ENCODE results near the gene AKR1C3. TPM values are rescaled to one million over a fixed set of nuclear protein-coding genes. Genes with fewer than 3 reads are reported as not detected.

AKR1C3 gene
- polyA plus RNA-seq, 1 experiment: 0.26 TPM

DNA sequence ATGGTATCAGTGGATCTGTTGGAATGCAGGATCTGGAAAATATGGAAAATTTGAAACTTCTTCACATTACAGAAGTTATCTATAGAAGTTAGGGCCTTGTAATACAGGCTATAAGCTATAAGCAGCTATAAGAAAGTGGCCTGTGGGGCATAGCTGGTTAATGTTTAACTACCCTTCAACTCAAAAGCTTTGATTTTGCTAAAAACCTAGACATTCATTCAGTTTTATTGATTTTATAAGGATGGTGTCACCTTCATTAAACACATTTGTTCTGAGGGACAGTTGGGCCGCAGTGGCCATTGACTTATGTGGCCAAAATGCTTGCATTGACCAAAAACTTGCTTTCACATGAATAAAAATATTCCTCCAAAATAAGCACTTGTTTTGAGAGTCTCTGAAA is 13.1 kb upstream of the AKR1C3 start:
- ChIA-PET CTCF (no interaction called here), POLR2A (no interaction called here)
- H3K36me3 ChIP-seq (ENCODE audit: control insufficient read depth, insufficient read depth, low read length): no peaks in the 10 kb centered on the region
- TF ChIP-seq, protein P1, sequence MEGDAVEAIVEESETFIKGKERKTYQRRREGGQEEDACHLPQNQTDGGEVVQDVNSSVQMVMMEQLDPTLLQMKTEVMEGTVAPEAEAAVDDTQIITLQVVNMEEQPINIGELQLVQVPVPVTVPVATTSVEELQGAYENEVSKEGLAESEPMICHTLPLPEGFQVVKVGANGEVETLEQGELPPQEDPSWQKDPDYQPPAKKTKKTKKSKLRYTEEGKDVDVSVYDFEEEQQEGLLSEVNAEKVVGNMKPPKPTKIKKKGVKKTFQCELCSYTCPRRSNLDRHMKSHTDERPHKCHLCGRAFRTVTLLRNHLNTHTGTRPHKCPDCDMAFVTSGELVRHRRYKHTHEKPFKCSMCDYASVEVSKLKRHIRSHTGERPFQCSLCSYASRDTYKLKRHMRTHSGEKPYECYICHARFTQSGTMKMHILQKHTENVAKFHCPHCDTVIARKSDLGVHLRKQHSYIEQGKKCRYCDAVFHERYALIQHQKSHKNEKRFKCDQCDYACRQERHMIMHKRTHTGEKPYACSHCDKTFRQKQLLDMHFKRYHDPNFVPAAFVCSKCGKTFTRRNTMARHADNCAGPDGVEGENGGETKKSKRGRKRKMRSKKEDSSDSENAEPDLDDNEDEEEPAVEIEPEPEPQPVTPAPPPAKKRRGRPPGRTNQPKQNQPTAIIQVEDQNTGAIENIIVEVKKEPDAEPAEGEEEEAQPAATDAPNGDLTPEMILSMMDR (IDR thresholded peaks at IDR 0.05; ENCODE audit: insufficient read depth, low read depth, low read length): no peak
- no peak overlapping the region for H3K4me3 ChIP-seq (ENCODE audit: low read depth, low read length)
- DNase-seq (ENCODE audit: low read depth): no peak
- H3K27me3 ChIP-seq (ENCODE audit: control insufficient read depth, insufficient read depth, low read length): no peaks in the 10 kb centered on the region

DNA sequence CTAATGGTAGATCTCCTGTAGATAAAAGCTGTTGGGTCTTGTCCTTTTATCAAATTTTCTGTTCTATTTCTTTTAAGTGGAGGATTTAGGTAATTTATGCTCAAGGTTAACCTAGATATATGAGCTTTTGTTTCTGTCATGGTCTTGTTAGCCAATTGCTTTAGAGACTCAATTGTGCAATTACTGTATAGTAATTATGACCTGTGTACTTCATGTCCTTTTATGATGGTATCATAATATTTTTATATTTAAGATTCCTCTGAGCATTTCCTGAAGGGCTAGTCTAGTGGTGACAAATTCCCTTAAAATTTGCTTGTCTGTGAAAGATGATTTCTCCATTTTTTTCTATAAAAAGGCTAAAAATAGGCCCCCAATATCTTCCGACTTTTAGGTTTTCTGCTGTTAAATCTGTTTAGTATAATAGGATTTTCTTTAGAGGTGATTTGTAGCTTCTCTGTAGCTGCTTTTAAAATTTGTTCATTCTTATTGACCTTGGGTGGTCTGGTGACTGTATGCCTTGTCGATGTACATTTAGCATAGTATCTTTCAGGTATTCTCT is 5.4 kb upstream of the AKR1C3 start:
- TF ChIP-seq, protein P1 (IDR thresholded peaks at IDR 0.05; ENCODE audit: insufficient read depth, low read depth, low read length): no peak
- Histone ChIP-seq H3K4me3 (ENCODE audit: low read depth, low read length) (no peak overlapping the region), H3K36me3 (ENCODE audit: control insufficient read depth, insufficient read depth, low read length) (no peaks in the 10 kb centered on the region), H3K27me3 (ENCODE audit: control insufficient read depth, insufficient read depth, low read length) (no peaks in the 10 kb centered on the region)
- no peak for DNase-seq (ENCODE audit: low read depth)
- ChIA-PET CTCF (interaction anchor here (14.6 kb wide), 1 partner anchor 239 kb away, joined by 172 read pairs; no protein-coding TSS in a partner anchor), POLR2A (no interaction called here)

DNA sequence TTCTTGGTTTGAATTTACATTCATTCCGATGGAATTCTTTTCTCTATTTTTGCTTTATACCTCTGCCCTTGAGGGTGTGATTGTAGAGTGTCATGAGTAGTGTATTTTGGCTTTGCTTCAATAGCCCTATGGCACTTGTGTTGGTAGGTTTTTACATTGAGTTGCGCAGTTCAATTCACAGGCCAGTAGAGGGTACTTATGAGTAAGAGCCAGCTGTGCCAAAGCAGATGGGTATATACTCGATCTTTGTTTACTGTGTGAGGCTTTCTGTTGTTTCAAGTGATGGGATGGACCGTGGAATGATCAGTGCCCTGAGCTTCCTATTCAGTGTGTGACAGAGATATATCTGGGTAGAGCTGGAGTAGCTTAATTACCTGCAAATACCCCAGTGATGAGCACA is 4.3 kb upstream of the AKR1C3 start:
- ChIA-PET CTCF (interaction anchor here (1.3 to 14.6 kb wide), 2 partner anchors 193 to 240 kb away, joined by 3 to 172 read pairs; no protein-coding TSS in a partner anchor), POLR2A (no interaction called here)
- TF ChIP-seq, protein P1 (IDR thresholded peaks at IDR 0.05; ENCODE audit: insufficient read depth, low read depth, low read length): peak; percentile 50
- Histone ChIP-seq H3K4me3 (ENCODE audit: low read depth, low read length) (no peak overlapping the region), H3K36me3 (ENCODE audit: control insufficient read depth, insufficient read depth, low read length) (no peaks in the 10 kb centered on the region), H3K27me3 (ENCODE audit: control insufficient read depth, insufficient read depth, low read length) (no peaks in the 10 kb centered on the region)
- DNase-seq (ENCODE audit: low read depth): no peak

DNA sequence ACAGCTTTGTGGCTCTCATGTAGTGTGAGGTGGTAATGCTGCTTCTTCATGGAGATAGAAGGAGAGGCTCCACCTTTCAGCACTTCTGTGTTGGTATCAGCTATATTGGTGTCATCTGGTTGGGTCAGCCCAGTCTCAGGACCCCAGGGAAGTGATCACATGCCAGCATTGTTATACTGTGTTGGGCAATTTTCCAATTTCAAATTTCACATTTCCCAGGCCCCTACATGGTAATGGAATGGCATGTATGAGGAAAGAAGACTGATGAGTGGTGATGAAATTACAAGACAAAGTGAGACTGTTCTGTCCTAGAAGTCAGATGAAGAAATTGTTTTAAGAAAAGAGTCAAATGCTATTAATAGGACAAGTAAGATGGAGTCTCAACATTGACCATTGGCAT is 3.7 kb upstream of the AKR1C3 start:
- CTCF ChIA-PET: interaction anchor here (1.3 to 14.6 kb wide), 2 partner anchors 192 to 240 kb away, joined by 3 to 172 read pairs; no protein-coding TSS in a partner anchor
- Histone ChIP-seq H3K36me3 (ENCODE audit: control insufficient read depth, insufficient read depth, low read length) (no peaks in the 10 kb centered on the region), H3K27me3 (ENCODE audit: control insufficient read depth, insufficient read depth, low read length) (no peaks in the 10 kb centered on the region), H3K4me3 (ENCODE audit: low read depth, low read length) (no peak overlapping the region)
- no peak for DNase-seq (ENCODE audit: low read depth)
- POLR2A ChIA-PET: no interaction called here
- TF ChIP-seq, protein P1 (IDR thresholded peaks at IDR 0.05; ENCODE audit: insufficient read depth, low read depth, low read length): no peak

DNA sequence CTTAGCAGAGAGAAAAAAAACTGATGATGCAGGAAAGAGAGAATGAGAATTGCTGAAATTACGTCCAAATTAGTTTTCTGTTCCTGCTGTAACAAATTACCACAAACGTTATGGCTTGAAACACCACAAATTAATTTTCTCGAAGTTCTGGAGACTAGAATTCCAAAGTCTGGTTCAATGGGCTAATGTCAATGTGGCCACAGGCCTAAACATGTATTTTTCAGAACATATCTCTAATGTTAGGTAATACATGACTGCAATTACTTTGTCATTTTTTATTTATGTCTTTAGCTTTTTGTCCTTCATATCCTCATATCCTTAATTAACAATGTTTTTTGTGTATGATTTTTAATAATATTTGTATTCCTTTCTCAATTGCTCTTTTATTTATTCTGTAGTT is 3.0 kb upstream of the AKR1C3 start:
- DNase-seq (ENCODE audit: low read depth): no peak
- ChIA-PET CTCF (interaction anchor here (14.6 kb wide), 1 partner anchor 241 kb away, joined by 172 read pairs; no protein-coding TSS in a partner anchor), POLR2A (no interaction called here)
- Histone ChIP-seq H3K27me3 (ENCODE audit: control insufficient read depth, insufficient read depth, low read length) (no peaks in the 10 kb centered on the region), H3K4me3 (ENCODE audit: low read depth, low read length) (no peak overlapping the region), H3K36me3 (ENCODE audit: control insufficient read depth, insufficient read depth, low read length) (no peaks in the 10 kb centered on the region)
- TF ChIP-seq, protein P1 (IDR thresholded peaks at IDR 0.05; ENCODE audit: insufficient read depth, low read depth, low read length): no peak

All from BJ (cell line).